Mesenchymal stem cell (in vitro differentiated cells and primary cell): ENCODE data around the gene KIF26A.
A peak's percentile ranks its signal among the peaks of the same experiment; 100 is the strongest.

ENCODE experiments used
- DNase-seq: peaks from one replicate; pipeline ENCODE4 v3.0.0-alpha.2; 2013
- H2AFZ ChIP-seq: one replicate; pipeline ENCODE4 v1.6.1; 2013; ENCODE audit warnings: low read depth, mild to moderate bottlenecking, control low read depth, inconsistent platforms, low read length, moderate library complexity
- H2AK5ac ChIP-seq: 2 replicates; pipeline ENCODE4 v1.6.1; 2013; ENCODE audit warnings: low read length, moderate library complexity, mild to moderate bottlenecking, inconsistent platforms; ENCODE audit not compliant: severe bottlenecking
- H2BK120ac ChIP-seq: one replicate; pipeline ENCODE4 v1.6.1; 2013; ENCODE audit warnings: low read depth, mild to moderate bottlenecking, inconsistent platforms, low read length, moderate library complexity
- H2BK12ac ChIP-seq, 2 experiments: one replicate each; pipeline ENCODE4 v1.6.1; 2013; ENCODE audit warnings: inconsistent platforms in 2 of 2, low read length in 2 of 2, mild to moderate bottlenecking in 2 of 2, moderate library complexity in 2 of 2, control low read depth in 1 of 2
- H2BK15ac ChIP-seq: one replicate; pipeline ENCODE4 v1.6.1; 2013; ENCODE audit warnings: mild to moderate bottlenecking, low read depth, inconsistent platforms; ENCODE audit not compliant: poor library complexity, severe bottlenecking
- H2BK5ac ChIP-seq: 2 replicates; pipeline ENCODE4 v1.6.1; 2013; ENCODE audit warnings: low read depth, mild to moderate bottlenecking, low read length, control low read depth, inconsistent platforms; ENCODE audit not compliant: poor library complexity, severe bottlenecking
- H3K14ac ChIP-seq, 2 experiments: one replicate each; pipeline ENCODE4 v1.6.1; 2013; ENCODE audit warnings: inconsistent platforms in 2 of 2, low read length in 2 of 2, control low read depth in 1 of 2, mild to moderate bottlenecking in 1 of 2, moderate library complexity in 1 of 2
- H3K18ac ChIP-seq, 2 experiments: one replicate each; pipeline ENCODE4 v1.6.1; 2013; ENCODE audit warnings: inconsistent platforms in 2 of 2, low read length in 2 of 2, control low read depth in 1 of 2, low read depth in 1 of 2, mild to moderate bottlenecking in 1 of 2
- H3K23ac ChIP-seq, 2 experiments: one replicate each; pipeline ENCODE4 v1.6.1; 2013; ENCODE audit warnings: inconsistent platforms in 2 of 2, low read length in 2 of 2, mild to moderate bottlenecking in 2 of 2, moderate library complexity in 2 of 2, control low read depth in 1 of 2
- H3K27ac ChIP-seq: 2 replicates; pipeline ENCODE4 v1.5.1; 2013; ENCODE audit warnings: mild to moderate bottlenecking, moderate library complexity, low read length, control low read depth, inconsistent platforms; ENCODE audit not compliant: poor library complexity, severe bottlenecking
- H3K27me3 ChIP-seq, 2 experiments: 2 replicates each; pipeline versions ENCODE4 v1.6.1 to v1.7.0; 2013; ENCODE audit warnings: low read length in 2 of 2, mild to moderate bottlenecking in 2 of 2, moderate library complexity in 2 of 2, control low read depth in 1 of 2, inconsistent platforms in 1 of 2; ENCODE audit not compliant: control insufficient read depth in 1 of 2, insufficient read depth in 1 of 2
- H3K36me3 ChIP-seq, 2 experiments: 2 replicates each; pipeline versions ENCODE4 v1.6.1 to v1.7.0; 2013; ENCODE audit warnings: low read length in 2 of 2, control low read depth in 1 of 2, inconsistent platforms in 1 of 2, low read depth in 1 of 2, mild to moderate bottlenecking in 1 of 2; ENCODE audit not compliant: insufficient read depth in 2 of 2, control insufficient read depth in 1 of 2
- H3K4ac ChIP-seq, 2 experiments: one replicate each; pipeline ENCODE4 v1.6.1; 2013; ENCODE audit warnings: inconsistent platforms in 2 of 2, low read length in 2 of 2, mild to moderate bottlenecking in 2 of 2, moderate library complexity in 2 of 2, control low read depth in 1 of 2, low read depth in 1 of 2
- H3K4me1 ChIP-seq: 2 replicates; pipeline ENCODE4 v1.6.1; 2013; ENCODE audit warnings: low read depth, low read length, control low read depth; ENCODE audit not compliant: control insufficient read depth, insufficient read depth
- H3K4me2 ChIP-seq: 2 replicates; pipeline ENCODE4 v1.6.1; 2013; ENCODE audit warnings: low read length, mild to moderate bottlenecking, inconsistent platforms; ENCODE audit not compliant: poor library complexity, severe bottlenecking
- H3K4me3 ChIP-seq, 2 experiments: 2 replicates each; pipeline versions ENCODE4 v1.5.1 to v1.7.0; 2013; ENCODE audit warnings: low read length in 2 of 2, mild to moderate bottlenecking in 2 of 2, control low read depth in 1 of 2, low read depth in 1 of 2; ENCODE audit not compliant: insufficient read depth in 1 of 2
- H3K79me1 ChIP-seq: replicated peaks from 2 replicates; pipeline ENCODE4 v1.6.1; 2013; ENCODE audit warnings: mild to moderate bottlenecking, control low read depth, low read length, inconsistent platforms; ENCODE audit not compliant: poor library complexity, severe bottlenecking
- H3K9ac ChIP-seq: 2 replicates; pipeline ENCODE4 v1.7.0; 2013; ENCODE audit warnings: mild to moderate bottlenecking, low read length, moderate library complexity
- H3K9me3 ChIP-seq: 2 replicates; pipeline ENCODE4 v1.7.0; 2013; ENCODE audit warnings: mild to moderate bottlenecking, low read length; ENCODE audit not compliant: control insufficient read depth
- H4K8ac ChIP-seq: one replicate; pipeline ENCODE4 v1.6.1; 2013; ENCODE audit warnings: inconsistent platforms, mild to moderate bottlenecking, low read length, moderate library complexity
- H4K91ac ChIP-seq: one replicate; pipeline ENCODE4 v1.6.1; 2013; ENCODE audit warnings: mild to moderate bottlenecking, low read length, inconsistent platforms
- WGBS: methylation state at CpG from one replicate; pipeline ENCODE4 v1.1.7; 2013; ENCODE audit warnings: mixed read lengths; 5-methylcytosine and 5-hydroxymethylcytosine counted together

Gene KIF26A

DNA sequence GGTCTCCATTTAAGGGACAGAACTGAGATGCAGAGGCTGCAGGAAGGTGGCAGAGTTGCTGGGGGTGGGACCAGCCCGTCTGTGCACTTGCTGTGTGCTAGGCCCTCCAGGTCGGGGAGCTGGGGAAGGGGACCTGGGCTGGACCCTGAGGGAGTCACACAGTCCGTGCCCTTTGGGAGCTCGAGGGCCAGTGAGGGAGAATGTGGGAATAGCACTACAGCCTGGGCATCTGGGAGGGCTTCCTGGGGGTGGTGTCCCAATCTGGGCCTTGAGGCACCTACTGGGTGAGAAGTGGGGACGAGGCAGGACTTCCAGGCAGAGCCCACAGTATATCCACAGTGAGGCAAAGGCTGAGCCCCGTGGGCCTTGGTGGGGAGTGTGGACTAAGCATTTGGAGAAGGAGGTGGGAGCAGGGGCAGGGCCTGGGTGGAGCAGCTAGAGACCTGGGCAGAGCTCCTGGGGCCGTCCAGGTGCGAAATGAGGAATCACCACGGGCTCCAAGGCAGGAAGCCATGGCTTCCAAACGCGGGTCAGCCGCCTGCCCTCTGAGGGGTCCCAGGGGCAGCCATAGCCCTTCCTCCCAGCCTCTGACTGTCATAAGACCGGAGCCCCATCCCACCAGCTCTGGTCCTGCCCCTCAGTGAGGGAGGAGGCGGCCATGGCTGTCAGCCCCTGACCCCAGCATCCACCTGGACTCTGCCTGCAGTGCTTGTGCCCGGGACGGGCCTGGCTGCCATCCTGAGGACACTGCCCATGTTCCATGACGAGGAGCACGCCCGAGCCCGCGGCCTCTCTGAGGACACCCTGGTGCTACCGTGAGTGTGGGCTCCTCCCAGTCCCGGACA lies 46.2 kb upstream of the KIF26A start:
- no peaks in the 10 kb centered on the region for H3K36me3 ChIP-seq
- no peak overlapping the region for H2BK12ac ChIP-seq
- H4K8ac ChIP-seq, result no peak overlapping the region
- no peak overlapping the region for H2AFZ ChIP-seq
- H3K4me1 ChIP-seq, result peaks cover 2% of the 10 kb centered on the region
- H3K9me3 ChIP-seq, result no peaks in the 10 kb centered on the region
- H4K91ac ChIP-seq, result no peak overlapping the region
- no peak overlapping the region for H3K9ac ChIP-seq
- 88% methylated on average over 23 of the region's 23 CpGs for WGBS
- no peak overlapping the region for H2AK5ac ChIP-seq
- no peak for DNase-seq
- H3K18ac ChIP-seq, result no peak overlapping the region
- H2BK5ac ChIP-seq, result no peak overlapping the region
- H2BK120ac ChIP-seq, result no peak overlapping the region
- no peak overlapping the region for H3K4me3 ChIP-seq
- H3K27me3 ChIP-seq, result peaks cover 7 to 41% of the 10 kb centered on the region in 2 experiments
- no peak overlapping the region for H3K23ac ChIP-seq
- no peak overlapping the region for H3K14ac ChIP-seq
- no peak overlapping the region for H3K4me2 ChIP-seq
- H3K79me1 ChIP-seq, result no peaks in the 10 kb centered on the region
- H3K4ac ChIP-seq, result no peak overlapping the region
- no peak overlapping the region for H2BK15ac ChIP-seq
- H3K27ac ChIP-seq, result no peak overlapping the region

DNA sequence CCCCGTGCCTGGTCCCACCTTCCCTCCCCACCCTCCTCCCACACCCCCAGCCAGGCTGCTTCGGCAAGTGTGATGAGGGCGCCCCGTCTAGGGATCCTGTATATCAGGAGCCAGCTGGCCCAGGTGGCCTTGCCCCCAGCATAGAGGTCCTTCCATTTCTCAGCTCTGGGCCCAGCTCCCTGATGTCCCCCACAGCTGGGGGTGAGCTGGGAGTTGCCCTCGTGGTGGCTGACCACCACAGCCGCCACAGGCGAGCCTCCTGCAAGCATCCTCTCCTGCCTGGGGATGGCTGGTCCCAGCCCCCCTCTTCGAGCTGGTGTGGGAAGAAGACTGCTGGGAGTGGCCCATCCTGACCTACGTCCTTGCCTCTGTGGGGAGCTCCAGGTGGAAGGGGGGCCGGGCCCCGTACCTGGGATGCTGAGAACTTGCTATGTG lies 45.4 kb upstream of the KIF26A start:
- Histone ChIP-seq H2BK120ac (no peak overlapping the region), H3K36me3 (no peaks in the 10 kb centered on the region), H3K9me3 (no peaks in the 10 kb centered on the region), H3K18ac (no peak overlapping the region), H2AK5ac (no peak overlapping the region), H2BK5ac (no peak overlapping the region), H3K27ac (no peak overlapping the region), H2BK15ac (no peak overlapping the region), H3K27me3 (peaks cover 5 to 34% of the 10 kb centered on the region in 2 experiments), H3K79me1 (no peaks in the 10 kb centered on the region), H3K14ac (no peak overlapping the region), H3K4ac (no peak overlapping the region), H3K9ac (no peak overlapping the region), H3K4me1 (peaks cover 2% of the 10 kb centered on the region), H3K23ac (no peak overlapping the region), H4K91ac (no peak overlapping the region), H2BK12ac (no peak overlapping the region), H3K4me3 (no peak overlapping the region), H2AFZ (no peak overlapping the region), H4K8ac (no peak overlapping the region), H3K4me2 (no peak overlapping the region)
- no peak for DNase-seq
- 85% methylated on average over 11 of the region's 11 CpGs for WGBS

DNA sequence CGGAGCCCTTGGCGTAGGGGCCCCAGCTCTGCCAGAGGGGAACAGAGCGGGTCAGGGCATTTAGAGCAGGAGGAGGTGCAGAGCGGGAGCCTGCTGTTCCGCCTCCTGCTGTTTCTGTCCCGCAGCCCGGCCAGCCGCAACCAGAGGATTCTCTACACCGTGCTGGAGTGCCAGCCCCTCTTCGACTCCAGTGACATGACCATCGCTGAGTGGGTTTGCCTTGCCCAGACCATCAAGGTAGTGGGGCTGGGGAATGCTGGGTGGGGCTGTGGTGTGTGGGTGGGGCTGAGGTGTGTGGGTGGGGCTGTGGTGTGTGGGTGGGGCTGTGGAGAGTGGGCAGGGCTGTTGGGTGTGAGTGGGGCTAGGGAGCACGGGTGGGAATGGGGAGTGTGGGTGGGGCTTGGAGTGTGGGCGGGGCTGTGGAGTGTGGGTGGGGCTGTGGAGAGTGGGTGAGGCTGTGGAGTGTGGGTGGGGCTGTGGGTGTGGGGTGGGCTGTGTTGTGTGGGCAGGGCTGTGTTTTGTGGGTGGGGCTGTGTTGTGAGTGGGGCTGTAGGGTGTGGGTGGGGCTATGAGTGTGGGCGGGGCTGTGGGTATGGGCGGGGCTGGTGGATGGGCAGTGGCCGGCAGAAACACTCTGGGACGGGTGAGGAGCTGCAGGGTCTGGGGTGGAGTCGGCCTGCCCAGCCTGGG lies 44.9 kb upstream of the KIF26A start:
- H3K4me1 ChIP-seq, result peaks cover 2% of the 10 kb centered on the region
- no peak overlapping the region for H2BK12ac ChIP-seq
- 78% methylated on average over 18 of the region's 18 CpGs for WGBS
- H3K27me3 ChIP-seq, result peaks cover 0 to 28% of the 10 kb centered on the region in 2 experiments
- H3K14ac ChIP-seq, result no peak overlapping the region
- H3K4me3 ChIP-seq, result no peak overlapping the region
- no peak overlapping the region for H4K8ac ChIP-seq
- H3K18ac ChIP-seq, result no peak overlapping the region
- H3K79me1 ChIP-seq, result no peaks in the 10 kb centered on the region
- no peak overlapping the region for H3K4ac ChIP-seq
- no peak overlapping the region for H4K91ac ChIP-seq
- no peak for DNase-seq
- no peak overlapping the region for H2AK5ac ChIP-seq
- no peak overlapping the region for H3K4me2 ChIP-seq
- H3K9ac ChIP-seq, result no peak overlapping the region
- no peaks in the 10 kb centered on the region for H3K36me3 ChIP-seq
- no peak overlapping the region for H3K27ac ChIP-seq
- H3K9me3 ChIP-seq, result no peaks in the 10 kb centered on the region
- H2BK15ac ChIP-seq, result no peak overlapping the region
- no peak overlapping the region for H3K23ac ChIP-seq
- no peak overlapping the region for H2BK5ac ChIP-seq
- H2AFZ ChIP-seq, result no peak overlapping the region
- no peak overlapping the region for H2BK120ac ChIP-seq

DNA sequence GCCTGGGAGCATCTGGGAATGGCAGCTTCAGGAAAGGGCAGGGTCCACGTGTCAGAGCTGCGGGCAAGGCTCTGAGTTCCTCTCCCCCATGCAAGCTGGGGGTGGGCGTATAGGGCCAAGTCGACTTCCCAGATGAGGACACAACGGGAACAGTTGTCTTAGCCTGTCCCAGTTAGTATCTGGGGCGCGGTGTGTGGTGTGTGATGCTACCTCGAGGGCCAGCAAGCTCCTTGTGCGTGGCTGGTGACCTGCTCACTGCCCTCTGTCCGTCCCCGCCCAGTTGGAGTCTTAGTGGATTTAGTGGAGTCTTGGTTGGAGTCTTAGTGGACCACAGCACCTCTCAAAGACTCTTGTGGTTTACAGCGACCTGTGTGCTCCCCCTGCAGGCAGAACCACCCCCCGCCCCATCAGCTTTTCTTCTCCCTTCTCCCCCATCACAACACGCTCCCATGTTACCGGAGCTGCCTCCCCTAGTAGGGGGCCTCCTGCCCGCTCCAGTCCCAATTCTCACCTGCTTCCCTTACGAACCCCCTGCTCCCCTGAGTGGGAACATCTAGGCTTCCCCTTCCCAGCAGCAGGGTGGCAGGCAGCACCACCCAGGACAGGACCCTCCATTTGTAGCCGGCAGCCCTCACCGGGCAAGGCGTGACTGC lies 44.2 kb upstream of the KIF26A start:
- no peaks in the 10 kb centered on the region for H3K36me3 ChIP-seq
- no peak overlapping the region for H3K4me2 ChIP-seq
- H2BK15ac ChIP-seq, result peak overlapping the region; percentile 21
- peaks cover 0 to 26% of the 10 kb centered on the region in 2 experiments for H3K27me3 ChIP-seq
- H3K79me1 ChIP-seq, result no peaks in the 10 kb centered on the region
- no peak overlapping the region for H2AK5ac ChIP-seq
- no peaks in the 10 kb centered on the region for H3K9me3 ChIP-seq
- H3K14ac ChIP-seq, result no peak overlapping the region
- no peak overlapping the region for H3K9ac ChIP-seq
- no peak overlapping the region for H3K23ac ChIP-seq
- H2BK5ac ChIP-seq, result no peak overlapping the region
- H3K4me3 ChIP-seq, result no peak overlapping the region
- H3K4me1 ChIP-seq, result peaks cover 2% of the 10 kb centered on the region
- no peak overlapping the region for H2AFZ ChIP-seq
- no peak overlapping the region for H3K27ac ChIP-seq
- H4K91ac ChIP-seq, result no peak overlapping the region
- no peak overlapping the region for H2BK120ac ChIP-seq
- H3K18ac ChIP-seq, result no peak overlapping the region
- H4K8ac ChIP-seq, result no peak overlapping the region
- 67% methylated on average over 20 of the region's 20 CpGs for WGBS
- no peak overlapping the region for H3K4ac ChIP-seq
- H2BK12ac ChIP-seq, result no peak overlapping the region
- no peak for DNase-seq
